ENCODE results near the gene PDE9A. TPM values are rescaled to one million over a fixed set of nuclear protein-coding genes. Genes with fewer than 3 reads are reported as not detected.

PDE9A gene
- total and polyA plus RNA-seq, 2 donors (not counting 3 experiments of a cell fraction or from before 2014, with no cell fraction given), result 0.28 to 2.2 TPM

GRCh38 chr21:42780617-42781016 lies 127.2 kb downstream of the PDE9A start:
- DNase-seq (ENCODE audit: low read depth, low spot score) (no peak), FAIRE-seq (no peak)
- no peak overlapping the region for H2AFZ ChIP-seq (ENCODE audit: low read depth, low read length)
- H3K79me2 ChIP-seq (ENCODE audit: control insufficient read depth, insufficient read depth, low read length), result no peaks in the 10 kb centered on the region
- POLR2A ChIA-PET, result interaction anchor here (0.6 kb wide), 1 partner anchor 27 kb away, joined by 6 read pairs; no protein-coding TSS in a partner anchor
- intact Hi-C loops (cut with micrococcal nuclease), result no loop called here
- peaks cover 10 to 12% of the 10 kb centered on the region in 2 experiments for H3K27me3 ChIP-seq (ENCODE audit: control insufficient read depth in 2 of 2, insufficient read depth in 2 of 2, low read length in 2 of 2)
- H3K36me3 ChIP-seq (ENCODE audit: control insufficient read depth in 2 of 2, extremely low read depth in 1 of 2, insufficient read depth in 2 of 2, low read length in 2 of 2), result no peaks in the 10 kb centered on the region
- CTCF ChIA-PET, result interaction anchor here (0.6 kb wide), 1 partner anchor 175 kb away, joined by 5 read pairs; no protein-coding TSS in a partner anchor
- TF ChIP-seq MAX (IDR thresholded peaks at IDR 0.05; ENCODE audit: insufficient read depth, insufficient read length) (no peak), POLR2AphosphoS5 (IDR thresholded peaks at IDR 0.05; ENCODE audit: insufficient read depth, low read depth, low read length) (no peak), FOS (IDR thresholded peaks at IDR 0.05; ENCODE audit: borderline replicate concordance, insufficient read depth, low read length) (no peak), POLR2A (IDR thresholded peaks at IDR 0.05; ENCODE audit: low read depth, low read length) (no peak), CTCF (IDR thresholded peaks at IDR 0.05; ENCODE audit: extremely low read depth in 1 of 2, insufficient read depth in 1 of 2, low read depth in 1 of 2, low read length in 2 of 2) (no peak), EZH2 (IDR thresholded peaks at IDR 0.05; ENCODE audit: borderline replicate concordance, low read depth, low read length, severe bottlenecking) (no peak), GATA2 (IDR thresholded peaks at IDR 0.05; ENCODE audit: insufficient read depth, insufficient read length, low read depth, low read length) (no peak)
- BruUV-seq (replicated peaks), result no TSS peak
- H3K4me2 ChIP-seq (ENCODE audit: insufficient read depth, low read length), result no peak overlapping the region
- dilution Hi-C loops (cut with MboI; ENCODE audit: extremely low pct_ligation_motif_present, low sequenced_read_pairs), result no loop called here
- peaks cover 18% of the 10 kb centered on the region for H3K4me1 ChIP-seq (ENCODE audit: control insufficient read depth, extremely low read depth, insufficient read depth, low read length)
- no peaks in the 10 kb centered on the region for H3K9me1 ChIP-seq (replicated peaks; ENCODE audit: control insufficient read depth, extremely low read depth, insufficient read depth, low read length)
- no peak overlapping the region for H3K27ac ChIP-seq (ENCODE audit: insufficient read depth, low read depth, low read length)
- no peaks in the 10 kb centered on the region for H3K9me3 ChIP-seq (replicated peaks; ENCODE audit: control insufficient read depth, insufficient read depth, low read length)
- no peak overlapping the region for H3K4me3 ChIP-seq (replicated peaks in 1 of 3; ENCODE audit: insufficient read depth in 1 of 3, low read depth in 1 of 3, low read length in 3 of 3)
- H4K20me1 ChIP-seq (replicated peaks; ENCODE audit: control insufficient read depth, extremely low read depth, insufficient read depth, low read length), result no peaks in the 10 kb centered on the region
- H3K9ac ChIP-seq (replicated peaks; ENCODE audit: extremely low read depth, insufficient read depth, low read length), result no peak overlapping the region
